GM12875 (cell line): Measurements from ENCODE around the gene PCTP.
A peak's percentile ranks its signal among the peaks of the same experiment; 100 is the strongest.

Experiments used
- H3K4me3 ChIP-seq: one replicate; pipeline ENCODE4 v1.5.1; 2011; ENCODE audit warnings: low read depth, low read length, control low read depth
- CTCF ChIP-seq: IDR thresholded peaks from 2 replicates; pipeline ENCODE4 v1.5.1; 2011; ENCODE audit warnings: low read depth, mild to moderate bottlenecking, control low read depth, inconsistent platforms, low read length, moderate library complexity, borderline replicate concordance; ENCODE audit not compliant: insufficient read depth

The PCTP gene

DNA sequence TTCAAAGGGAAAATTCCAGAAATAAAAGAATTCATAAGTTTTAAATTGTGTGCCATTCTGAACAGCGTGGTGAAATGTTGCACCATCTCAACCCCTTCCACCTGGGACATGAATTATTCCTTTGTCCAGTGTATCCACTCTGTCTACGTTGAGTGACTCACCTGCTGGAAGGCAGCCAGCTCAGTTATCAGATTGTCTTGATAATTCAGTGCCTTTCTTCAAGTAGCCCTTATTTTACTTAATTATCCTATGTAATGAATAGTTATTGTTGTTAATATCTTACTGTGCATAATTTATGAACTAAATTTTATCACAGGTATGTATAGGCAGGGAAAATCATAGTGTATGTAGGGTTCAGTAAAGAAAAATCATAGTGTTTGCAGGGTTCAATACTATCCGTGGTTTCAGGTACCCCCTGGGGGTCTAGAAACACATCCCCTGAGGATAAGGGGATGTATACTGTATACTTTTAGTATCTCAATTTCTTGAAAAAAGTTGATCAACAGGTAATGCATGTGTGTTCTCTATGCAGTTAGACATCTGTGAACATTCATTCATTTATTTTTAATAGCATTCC, 7.7 kb upstream of the PCTP start:
- TF ChIP-seq CTCF: no peak
- H3K4me3 ChIP-seq: no peak overlapping the region

DNA sequence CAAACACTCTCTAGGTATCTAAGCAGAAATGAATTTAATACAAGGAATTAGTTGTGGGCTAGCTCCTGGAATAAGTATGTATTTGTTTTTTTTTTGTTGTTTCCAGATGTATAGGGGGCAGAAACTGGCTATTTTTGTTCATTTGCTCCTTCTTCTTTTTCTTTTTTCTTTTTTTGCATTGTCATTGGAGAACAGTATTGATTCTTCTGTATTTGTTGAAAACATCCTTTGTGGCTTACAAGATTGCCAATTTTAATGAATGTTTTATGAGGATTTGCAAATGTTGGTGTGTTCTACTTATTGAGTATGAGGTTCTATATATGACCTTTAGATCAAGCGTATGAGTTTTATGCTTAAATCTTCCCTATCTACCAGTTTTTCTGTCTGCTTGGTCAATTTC, 5.6 kb upstream of the PCTP start:
- no peak for TF ChIP-seq CTCF
- H3K4me3 ChIP-seq: no peak overlapping the region

DNA sequence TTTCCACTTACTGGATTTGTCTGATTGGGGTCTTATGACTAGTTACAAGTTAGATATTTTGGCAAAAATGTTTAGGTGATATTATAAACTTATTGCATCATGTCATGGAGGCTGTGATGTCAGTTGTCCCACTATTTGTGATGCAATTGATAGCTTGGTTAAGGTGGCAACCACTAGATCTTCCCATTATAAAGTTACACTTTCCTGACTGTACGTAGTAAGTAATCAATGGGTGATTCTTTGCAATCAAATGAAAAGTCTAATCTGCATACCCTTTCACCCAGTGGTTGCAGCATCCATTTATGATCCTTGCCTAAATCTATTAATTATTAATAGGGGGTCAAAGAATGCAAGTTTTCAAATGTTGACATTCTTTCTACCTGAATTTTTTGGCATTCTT, 4.4 kb upstream of the PCTP start:
- no peak for TF ChIP-seq CTCF
- no peak overlapping the region for H3K4me3 ChIP-seq

- no peak for TF ChIP-seq CTCF
- no peak overlapping the region for H3K4me3 ChIP-seq
Observed at GRCh38 chr17:55747209-55747608, 3.6 kb upstream of the PCTP start.

DNA sequence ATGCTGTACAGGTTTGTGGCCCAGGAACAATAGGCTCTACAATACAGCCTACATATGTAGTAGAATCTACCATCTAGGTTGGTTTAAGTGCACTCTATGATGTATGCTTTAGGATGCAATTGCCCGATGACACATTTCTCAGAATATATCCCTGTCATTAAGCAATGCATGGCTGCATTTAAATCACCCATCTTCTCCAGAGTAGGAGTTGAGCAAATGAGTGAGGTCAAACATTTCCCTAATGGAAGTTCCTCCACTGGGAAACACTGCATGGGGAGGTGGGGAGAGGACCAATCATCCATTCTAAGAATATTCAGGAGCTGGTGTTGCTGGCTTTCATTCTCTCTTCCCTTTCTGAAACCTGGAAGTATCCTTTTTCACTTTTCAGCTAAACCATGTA, 2.0 kb upstream of the PCTP start:
- no peak overlapping the region for H3K4me3 ChIP-seq
- no peak for TF ChIP-seq CTCF

- no peak for TF ChIP-seq CTCF
- no peak overlapping the region for H3K4me3 ChIP-seq
Observed at GRCh38 chr17:55749985-55750384, 866 bp upstream of the PCTP start.

DNA sequence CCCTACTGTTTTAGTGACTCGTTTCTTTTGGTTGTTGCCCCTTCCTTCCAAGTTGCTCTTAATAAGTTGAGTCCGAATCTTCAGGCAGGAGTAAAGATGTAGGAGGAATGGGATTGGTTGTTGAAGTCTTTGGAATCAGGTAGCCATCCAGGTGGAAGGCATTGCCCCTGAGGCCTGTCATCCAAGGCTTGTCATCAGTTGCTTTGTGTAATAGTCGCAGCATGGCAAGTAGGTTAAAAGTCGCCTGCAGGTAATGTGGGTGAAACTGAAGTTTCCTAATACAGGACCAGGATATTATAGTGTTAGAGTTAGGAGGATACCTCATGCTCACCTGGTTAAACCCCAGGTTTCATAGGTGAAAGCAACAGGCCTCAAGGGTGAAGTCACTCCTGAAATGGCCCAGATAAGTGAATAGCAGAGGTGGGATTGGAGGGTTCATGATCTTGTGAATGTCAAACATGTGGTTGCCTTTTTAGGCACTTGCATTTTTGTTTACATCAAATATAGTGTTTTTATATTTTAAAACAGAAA, 934 bp downstream of the PCTP start:
- H3K4me3 ChIP-seq: peak overlapping the region; percentile 72
- no peak for TF ChIP-seq CTCF
